GM12892 (cell line): ENCODE results near the gene DHCR7.
A peak's percentile ranks its signal among the peaks of the same experiment; 100 is the strongest.

Experiments used
- DNase-seq: peaks from one replicate; pipeline ENCODE4 v3.0.0; 2011; ENCODE audit not compliant: insufficient read length
- FAIRE-seq: peaks from 2 replicates; lab custom pipeline; 2011; peaks lifted over from hg19 to GRCh38; lab: Jason Lieb, UNC
- POLR2A ChIP-seq: IDR thresholded peaks from 2 replicates; pipeline ENCODE4 v1.6.1; 2011; ENCODE audit warnings: low read depth, low read length, control low read depth
- POLR2AphosphoS5 ChIP-seq: IDR thresholded peaks from 2 replicates; pipeline ENCODE4 v1.6.1; 2011; ENCODE audit warnings: low read depth, low read length, control low read depth
- TAF1 ChIP-seq: IDR thresholded peaks from 2 replicates; pipeline ENCODE4 v1.6.1; 2011; ENCODE audit warnings: low read depth, mild to moderate bottlenecking, control low read depth, low read length, borderline replicate concordance

Gene DHCR7

DNA sequence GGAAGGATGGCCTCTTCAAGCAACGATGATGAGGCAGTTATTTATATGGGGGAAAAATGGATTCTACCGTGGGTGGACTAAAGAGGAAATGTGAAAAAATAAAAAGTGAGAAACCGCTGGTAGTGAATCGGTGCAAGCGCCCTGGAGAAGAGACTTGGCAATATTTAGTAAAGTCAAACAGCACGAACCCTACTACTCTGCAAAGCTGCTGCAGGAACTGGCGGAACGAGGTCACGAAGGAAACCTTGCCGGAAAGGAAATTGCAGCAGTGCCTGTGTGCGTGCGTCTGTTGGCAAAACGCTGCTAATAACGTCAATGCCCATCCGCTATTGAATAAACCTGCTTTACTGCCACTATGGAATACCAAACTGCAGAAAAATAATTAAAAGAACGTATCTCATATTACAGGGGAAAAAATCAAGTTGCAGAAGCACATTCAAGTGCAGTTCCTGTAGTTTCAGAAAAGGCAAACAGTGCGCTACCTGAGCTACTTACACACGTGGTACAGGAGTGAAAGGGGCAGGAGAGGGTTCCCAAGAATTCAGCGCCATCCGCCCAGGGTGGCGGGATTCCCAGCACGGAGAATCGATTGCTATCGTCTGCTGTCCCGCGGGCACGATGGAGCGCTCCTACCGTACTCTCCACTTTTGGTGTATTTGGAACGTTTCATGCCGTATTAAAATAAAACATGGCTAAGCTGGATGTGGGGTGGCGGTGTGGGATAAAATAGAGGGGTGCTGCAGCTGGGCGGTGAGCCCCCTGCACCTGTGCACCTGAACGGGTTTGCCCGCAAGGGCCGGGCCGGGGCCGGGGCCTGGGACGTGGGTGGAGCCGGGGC, 4.2 kb upstream of the DHCR7 start:
- FAIRE-seq (peak; percentile 48), DNase-seq (no peak)
- TF ChIP-seq TAF1: no peak
- 0 out of 2 replicates have a peak, but pooled peaks have one; percentile 2 for TF ChIP-seq POLR2A

- no peak for DNase-seq
- TF ChIP-seq TAF1 (no peak), POLR2A (no peak), POLR2AphosphoS5 (no peak)
- FAIRE-seq: peak; percentile 30
These were observed 3.5 kb upstream of the DHCR7 start for GRCh38 chr11:71451596-71452198.

DNA sequence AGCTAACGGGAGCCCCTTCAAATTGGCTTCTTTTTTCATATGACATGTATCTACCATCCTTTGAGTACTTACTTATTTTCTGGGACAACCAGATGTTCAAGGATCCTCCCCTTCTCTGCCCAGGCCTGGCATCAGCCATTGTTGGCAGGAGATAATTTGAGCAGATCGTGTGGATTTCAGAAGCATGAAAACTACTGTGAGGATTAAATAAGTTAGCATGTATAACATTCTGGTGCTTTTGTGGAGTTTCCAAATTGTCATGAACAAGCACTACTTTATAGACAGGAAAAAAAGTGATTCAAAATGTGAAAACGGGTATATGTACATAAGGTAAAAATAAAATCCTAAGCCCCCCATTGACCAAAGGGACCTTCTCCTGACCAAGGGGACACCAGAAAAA, 2.7 kb upstream of the DHCR7 start:
- no peak for DNase-seq
- FAIRE-seq: no peak
- TF ChIP-seq TAF1: no peak
- TF ChIP-seq POLR2A: no peak
- TF ChIP-seq POLR2AphosphoS5: no peak

DNA sequence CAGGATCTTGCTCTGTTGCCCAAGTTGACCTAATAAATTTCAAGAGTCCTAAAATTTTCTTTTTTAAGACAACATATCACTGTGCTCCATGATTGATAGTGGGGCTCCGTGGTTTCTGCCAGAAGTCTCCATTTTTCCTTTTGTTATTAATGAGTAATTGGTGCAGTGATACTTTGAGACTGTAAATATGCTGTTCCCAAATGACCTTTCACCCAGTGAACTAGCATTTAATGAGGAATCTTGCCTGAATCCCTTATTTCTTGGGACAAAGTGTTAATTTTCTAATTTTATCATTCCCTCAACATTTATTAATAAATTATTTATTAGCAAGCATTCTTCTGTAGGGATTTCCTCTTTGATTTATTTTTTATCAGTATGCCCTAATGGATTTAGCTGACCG, 2.3 kb upstream of the DHCR7 start:
- TF ChIP-seq POLR2A (no peak), TAF1 (no peak), POLR2AphosphoS5 (no peak)
- no peak for FAIRE-seq
- DNase-seq: no peak

- FAIRE-seq (no peak), DNase-seq (no peak)
- no peak for TF ChIP-seq POLR2A
- TF ChIP-seq TAF1: no peak
- TF ChIP-seq POLR2AphosphoS5: no peak
These were observed 1.4 kb upstream of the DHCR7 start for GRCh38 chr11:71449596-71449995.

- DNase-seq: peak; percentile 50
- TF ChIP-seq TAF1: no peak
- no peak for TF ChIP-seq POLR2AphosphoS5
- no peak for TF ChIP-seq POLR2A
- no peak for FAIRE-seq
These were observed 369 bp downstream of the DHCR7 start for GRCh38 chr11:71447791-71448256.

GRCh38 chr11:71446942-71447688, 1.1 kb downstream of the DHCR7 start:
- DNase-seq (no peak), FAIRE-seq (peak; percentile 21)
- TF ChIP-seq TAF1: no peak
- TF ChIP-seq POLR2AphosphoS5: no peak
- TF ChIP-seq POLR2A: no peak

DNA sequence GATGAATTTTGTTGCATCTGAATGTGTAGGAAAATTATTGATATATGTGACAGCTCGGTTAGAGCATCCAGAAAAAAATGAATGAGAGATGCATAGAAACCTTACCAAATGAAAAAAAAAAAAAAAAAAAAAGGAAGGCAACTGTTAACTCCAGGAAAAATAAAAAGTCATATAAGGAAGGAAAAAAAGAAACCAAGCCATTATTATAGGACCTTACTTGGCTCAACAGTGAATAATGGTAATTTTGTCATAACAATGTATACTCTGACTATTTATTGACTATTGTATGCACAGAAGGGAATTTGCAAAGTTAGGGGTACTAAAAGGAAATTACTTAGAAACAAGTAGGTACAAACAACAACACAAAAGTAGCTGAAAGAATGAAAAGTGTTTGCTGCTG, 2.0 kb downstream of the DHCR7 start:
- FAIRE-seq: no peak
- TF ChIP-seq TAF1: no peak
- TF ChIP-seq POLR2A: no peak
- no peak for TF ChIP-seq POLR2AphosphoS5
- DNase-seq: no peak

DNA sequence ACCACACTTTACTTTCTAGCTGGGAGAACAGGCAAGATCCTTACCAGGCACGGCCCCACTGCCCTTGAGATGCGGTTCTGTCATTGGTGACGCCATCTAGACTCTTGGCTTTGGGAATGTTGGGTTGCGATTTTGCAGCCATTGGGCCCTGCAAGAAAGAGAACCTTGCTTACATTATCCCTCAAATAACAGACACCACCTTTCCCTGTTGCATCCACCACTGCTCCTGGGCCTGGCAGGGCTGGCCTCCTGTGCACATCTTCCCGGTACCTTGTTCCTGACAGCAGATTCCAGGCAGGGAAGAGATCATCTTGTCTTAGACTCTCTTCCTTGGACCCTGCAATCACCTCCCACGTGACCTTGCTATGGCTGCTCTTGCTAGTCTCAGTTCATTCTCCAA, 3.4 kb downstream of the DHCR7 start:
- no peak for FAIRE-seq
- no peak for DNase-seq
- no peak for TF ChIP-seq POLR2AphosphoS5
- TF ChIP-seq TAF1: no peak
- TF ChIP-seq POLR2A: no peak

GRCh38 chr11:71443736-71444445, 4.3 kb downstream of the DHCR7 start:
- no peak for DNase-seq
- no peak for TF ChIP-seq POLR2AphosphoS5
- no peak for TF ChIP-seq POLR2A
- TF ChIP-seq TAF1: no peak
- FAIRE-seq: no peak

GRCh38 chr11:71442880-71443279, 5.3 kb downstream of the DHCR7 start:
- no peak for DNase-seq
- TF ChIP-seq POLR2AphosphoS5: no peak
- no peak for TF ChIP-seq TAF1
- TF ChIP-seq POLR2A: no peak
- FAIRE-seq: no peak
